H1 (cell line): ENCODE measurements around the gene GLIS2. TPM values are rescaled to one million over a fixed set of nuclear protein-coding genes. Genes with fewer than 3 reads are reported as not detected.

Source experiments
- CHD7 ChIP-seq: fragments of 300-600 bp; sonication (generic); IDR thresholded peaks from 2 replicates; pipeline ENCODE4 v1.7.1; 2012; ENCODE audit warnings: low read length, moderate library complexity, mild to moderate bottlenecking, inconsistent platforms; ENCODE audit not compliant: insufficient replicate concordance
- HDAC6 ChIP-seq: IDR thresholded peaks from one replicate; pipeline ENCODE4 v1.7.1; 2012; ENCODE audit warnings: low read depth, mild to moderate bottlenecking, inconsistent platforms, low read length, moderate library complexity
- POU5F1 ChIP-seq: IDR thresholded peaks from 2 replicates; pipeline ENCODE4 v1.6.1; 2011; ENCODE audit warnings: low read depth, mild to moderate bottlenecking, low read length, moderate library complexity
- SRF ChIP-seq: IDR thresholded peaks from 2 replicates; pipeline ENCODE4 v1.6.1; 2011; ENCODE audit warnings: mild to moderate bottlenecking, low read depth, low read length, moderate library complexity
- polyA plus RNA-seq, 7 experiments: library from polyadenylated mRNA; depleted of rRNA in 3 of 7; stranded (reverse) in 5 of 7; unstranded in 2 of 7; fragments of >200 nt in 5 of 7; fragments of 200-250 nt in 2 of 7; gene quantifications; 1 replicate in 5 of 7; 2 replicates in 1 of 7; 4 replicates in 1 of 7; pipeline versions ENCODE4 v1.2.1 to v1.2.3, GENCODE V29; 2011 to 2013; ENCODE audit warnings: missing spikeins in 2 of 7, mixed read lengths in 2 of 7
- total RNA-seq: library from RNA; stranded (reverse); fragmentation: NEBNext Ultra II Directional; extraction: Animal tissue kit (Norgen Biotek cat#: 25700); gene quantifications from 2 replicates; pipeline ENCODE4 v1.2.1, GENCODE V29; 2021

GLIS2 gene
- total and polyA plus RNA-seq, 2 of the 8 experiments (the other 6 are each of a cell fraction or from before 2014, with no cell fraction given), result 4.3 to 17.4 TPM

GRCh38 chr16:4320571-4321137, 4.8 kb downstream of the GLIS2 start (continued):
- TF ChIP-seq CHD7, result no peak
- no peak for TF ChIP-seq HDAC6
- TF ChIP-seq POU5F1, result no peak
- no peak for TF ChIP-seq SRF
